Keratinocyte (primary cell): ENCODE results near the gene SYNGR1. TPM values are rescaled to one million over a fixed set of nuclear protein-coding genes. Genes with fewer than 3 reads are reported as not detected.

Experiments used
- DNase-seq: peaks from one replicate; pipeline ENCODE4 v3.0.0-alpha.2; 2011; ENCODE audit warnings: low read depth, missing footprints, low spot score
- FAIRE-seq: peaks from 2 replicates; lab custom pipeline; 2011; peaks lifted over from hg19 to GRCh38; lab: Jason Lieb, UNC
- H2AFZ ChIP-seq: 2 replicates; pipeline ENCODE4 v1.6.0; 2012; ENCODE audit warnings: low read length, control low read depth, inconsistent platforms; ENCODE audit not compliant: control insufficient read depth
- H3K27ac ChIP-seq: 2 replicates; pipeline ENCODE4 v1.5.1; 2011; ENCODE audit warnings: low read length; ENCODE audit not compliant: control insufficient read depth, insufficient read depth
- H3K27me3 ChIP-seq: 3 replicates; pipeline ENCODE4 v1.6.0; 2011; ENCODE audit warnings: low read length; ENCODE audit not compliant: control insufficient read depth, insufficient read depth; ENCODE audit errors: extremely low read depth
- H3K36me3 ChIP-seq, 2 experiments: 2 replicates in 1 of 2; 3 replicates in 1 of 2; pipeline ENCODE4 v1.5.1; 2011; ENCODE audit warnings: low read length in 2 of 2, mild to moderate bottlenecking in 1 of 2; ENCODE audit not compliant: control insufficient read depth in 2 of 2, insufficient read depth in 2 of 2; ENCODE audit errors: extremely low read depth in 1 of 2
- H3K4me1 ChIP-seq: 3 replicates; pipeline ENCODE4 v1.5.1; 2011; ENCODE audit warnings: low read length; ENCODE audit not compliant: control insufficient read depth, insufficient read depth; ENCODE audit errors: extremely low read depth
- H3K4me2 ChIP-seq: 3 replicates; pipeline ENCODE4 v1.6.0; 2011; ENCODE audit warnings: low read depth, low read length; ENCODE audit not compliant: control insufficient read depth, insufficient read depth; ENCODE audit errors: extremely low read depth
- H3K4me3 ChIP-seq, 3 experiments: fragments of 200-600 bp in 1 of 3; sonication (generic) in 1 of 3; 2 replicates in 2 of 3; 3 replicates in 1 of 3; pipeline ENCODE4 v1.5.1; 2011 to 2016; ENCODE audit warnings: low read length in 3 of 3, mild to moderate bottlenecking in 3 of 3, control low read depth in 2 of 3, inconsistent platforms in 1 of 3, low read depth in 1 of 3, mixed read lengths in 1 of 3, mixed run types in 1 of 3, moderate library complexity in 1 of 3; ENCODE audit not compliant: control insufficient read depth in 2 of 3, insufficient read depth in 2 of 3; ENCODE audit errors: extremely low read depth in 1 of 3
- H3K79me2 ChIP-seq: 2 replicates; pipeline ENCODE4 v1.6.0; 2012; ENCODE audit warnings: low read length; ENCODE audit not compliant: control insufficient read depth, insufficient read depth
- H3K9ac ChIP-seq: 3 replicates; pipeline ENCODE4 v1.6.0; 2011; ENCODE audit warnings: low read length; ENCODE audit not compliant: control insufficient read depth, insufficient read depth; ENCODE audit errors: extremely low read depth
- H3K9me1 ChIP-seq: 3 replicates; pipeline ENCODE4 v1.6.0; 2011; ENCODE audit warnings: low read length; ENCODE audit not compliant: control insufficient read depth, insufficient read depth; ENCODE audit errors: extremely low read depth
- H3K9me3 ChIP-seq: 2 replicates; pipeline ENCODE4 v1.5.1; 2012; ENCODE audit warnings: low read depth, low read length; ENCODE audit not compliant: control insufficient read depth
- H4K20me1 ChIP-seq: 3 replicates; pipeline ENCODE4 v1.6.0; 2011; ENCODE audit warnings: low read length; ENCODE audit not compliant: control insufficient read depth, insufficient read depth; ENCODE audit errors: extremely low read depth
- EZH2 ChIP-seq: IDR thresholded peaks from one replicate; pipeline ENCODE4 v1.6.1; 2012; ENCODE audit warnings: inconsistent platforms, mild to moderate bottlenecking, low read length, moderate library complexity
- dilution Hi-C: fragments of 300-500 bp; cut with MboI; formaldehyde crosslinking; loops from one replicate; pipeline ENCODE4 v1.7.0; 2020; ENCODE audit warnings: low sequenced_read_pairs; ENCODE audit not compliant: extremely low pct_ligation_motif_present
- polyA plus RNA-seq, 5 experiments: library from polyadenylated mRNA; depleted of rRNA in 3 of 5; stranded (reverse) in 3 of 5; stranded (forward) in 1 of 5; unstranded in 1 of 5; fragments of >200 nt; gene quantifications; 1 replicate in 1 of 5; 2 replicates in 3 of 5; 3 replicates in 1 of 5; pipeline versions ENCODE4 v1.2.1 to v1.2.3, GENCODE V29; 2011 to 2012; ENCODE audit warnings: missing spikeins in 2 of 5, low read depth in 1 of 5, low replicate concordance in 1 of 5
- TF ChIP-seq, protein P1 (sequence below), 3 experiments: IDR thresholded peaks in 1 of 3; conservative IDR thresholded peaks in 1 of 3; optimal IDR thresholded peaks in 1 of 3; 2 replicates in 2 of 3; 3 replicates in 1 of 3; pipeline versions ENCODE3 to v1.5.1; 2011; ENCODE audit warnings: low read length in 3 of 3, mild to moderate bottlenecking in 3 of 3, moderate library complexity in 2 of 3, control low read depth in 1 of 3, inconsistent platforms in 1 of 3; ENCODE audit not compliant: insufficient read depth in 2 of 3; ENCODE audit errors: extremely low read depth in 1 of 3

Gene SYNGR1
- polyA plus RNA-seq, 1 donor (not counting 4 experiments of a cell fraction or from before 2014, with no cell fraction given): 0.63 TPM

DNA sequence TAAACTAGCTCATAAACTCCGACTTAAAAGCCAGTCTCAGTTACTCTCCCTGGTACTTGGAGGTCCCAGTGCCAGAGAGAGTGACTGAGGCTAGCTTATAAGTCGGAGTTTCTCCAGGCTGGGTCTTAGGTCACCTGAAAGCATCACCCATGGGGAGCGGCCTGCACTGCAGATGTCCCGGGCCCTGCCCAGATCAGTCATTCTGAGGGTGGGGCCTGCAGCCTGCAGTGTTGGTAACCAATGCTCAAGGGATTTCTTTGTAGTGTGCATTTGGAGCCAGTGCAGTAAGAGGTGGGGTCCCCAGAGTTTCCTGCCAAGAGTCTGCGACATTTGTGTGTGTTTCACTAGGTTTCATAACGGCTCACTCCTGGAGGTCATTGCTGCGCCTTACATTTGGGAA lies 64.6 kb downstream of the SYNGR1 start:
- no peak overlapping the region for H3K4me2 ChIP-seq
- H3K9me1 ChIP-seq: no peaks in the 10 kb centered on the region
- H3K27ac ChIP-seq: no peak overlapping the region
- H2AFZ ChIP-seq: no peak overlapping the region
- no peak overlapping the region for H3K4me3 ChIP-seq
- TF ChIP-seq, protein P1, sequence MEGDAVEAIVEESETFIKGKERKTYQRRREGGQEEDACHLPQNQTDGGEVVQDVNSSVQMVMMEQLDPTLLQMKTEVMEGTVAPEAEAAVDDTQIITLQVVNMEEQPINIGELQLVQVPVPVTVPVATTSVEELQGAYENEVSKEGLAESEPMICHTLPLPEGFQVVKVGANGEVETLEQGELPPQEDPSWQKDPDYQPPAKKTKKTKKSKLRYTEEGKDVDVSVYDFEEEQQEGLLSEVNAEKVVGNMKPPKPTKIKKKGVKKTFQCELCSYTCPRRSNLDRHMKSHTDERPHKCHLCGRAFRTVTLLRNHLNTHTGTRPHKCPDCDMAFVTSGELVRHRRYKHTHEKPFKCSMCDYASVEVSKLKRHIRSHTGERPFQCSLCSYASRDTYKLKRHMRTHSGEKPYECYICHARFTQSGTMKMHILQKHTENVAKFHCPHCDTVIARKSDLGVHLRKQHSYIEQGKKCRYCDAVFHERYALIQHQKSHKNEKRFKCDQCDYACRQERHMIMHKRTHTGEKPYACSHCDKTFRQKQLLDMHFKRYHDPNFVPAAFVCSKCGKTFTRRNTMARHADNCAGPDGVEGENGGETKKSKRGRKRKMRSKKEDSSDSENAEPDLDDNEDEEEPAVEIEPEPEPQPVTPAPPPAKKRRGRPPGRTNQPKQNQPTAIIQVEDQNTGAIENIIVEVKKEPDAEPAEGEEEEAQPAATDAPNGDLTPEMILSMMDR (optimal IDR thresholded peaks at IDR 0.05 in 1 of 3, IDR thresholded peaks at IDR 0.05 in 1 of 3, conservative IDR thresholded peaks at IDR 0.05 in 1 of 3; ENCODE audit: extremely low read depth in 1 of 3, insufficient read depth in 2 of 3, low read length in 3 of 3): no peak
- no peak for TF ChIP-seq EZH2
- no peaks in the 10 kb centered on the region for H3K27me3 ChIP-seq
- H3K9me3 ChIP-seq: no peaks in the 10 kb centered on the region
- no peaks in the 10 kb centered on the region for H4K20me1 ChIP-seq
- DNase-seq (no peak), FAIRE-seq (no peak)
- H3K9ac ChIP-seq: no peak overlapping the region
- dilution Hi-C loops: no loop called here
- H3K36me3 ChIP-seq: peaks cover 16 to 20% of the 10 kb centered on the region in 2 experiments
- no peaks in the 10 kb centered on the region for H3K4me1 ChIP-seq
- H3K79me2 ChIP-seq: peaks cover 3% of the 10 kb centered on the region

DNA sequence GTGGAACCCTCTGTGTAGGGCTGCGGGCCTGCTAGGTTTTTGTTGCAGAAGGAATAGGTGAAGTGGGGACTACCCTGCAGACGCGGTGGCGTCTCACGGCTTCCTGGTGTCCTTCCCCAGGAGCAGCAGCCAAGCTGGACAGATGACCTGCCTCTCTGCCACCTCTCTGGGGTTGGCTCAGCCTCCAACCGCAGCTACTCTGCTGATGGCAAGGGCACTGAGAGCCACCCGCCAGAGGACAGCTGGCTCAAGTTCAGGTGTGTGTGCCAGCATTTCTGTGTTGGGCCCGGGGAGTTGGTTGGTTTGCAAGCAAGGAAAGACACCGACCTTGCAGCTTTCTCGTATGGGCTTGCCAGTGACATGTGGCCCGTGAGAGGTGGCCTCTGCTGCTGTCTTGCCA lies 65.1 kb downstream of the SYNGR1 start:
- Histone ChIP-seq H3K9me3 (no peaks in the 10 kb centered on the region), H3K36me3 (peaks cover 21 to 23% of the 10 kb centered on the region in 2 experiments), H3K4me3 (no peak overlapping the region), H3K4me1 (no peaks in the 10 kb centered on the region), H3K4me2 (no peak overlapping the region), H3K27me3 (no peaks in the 10 kb centered on the region), H2AFZ (no peak overlapping the region), H3K27ac (no peak overlapping the region), H3K79me2 (no peaks in the 10 kb centered on the region), H3K9me1 (no peaks in the 10 kb centered on the region), H4K20me1 (no peaks in the 10 kb centered on the region), H3K9ac (no peak overlapping the region)
- DNase-seq (no peak), FAIRE-seq (no peak)
- TF ChIP-seq, protein P1 (optimal IDR thresholded peaks at IDR 0.05 in 1 of 3, IDR thresholded peaks at IDR 0.05 in 1 of 3, conservative IDR thresholded peaks at IDR 0.05 in 1 of 3; ENCODE audit: extremely low read depth in 1 of 3, insufficient read depth in 2 of 3, low read length in 3 of 3): no peak
- dilution Hi-C loops: no loop called here
